GM21367 (cell line): Measurements from ENCODE around the gene ANGPTL7.
"Not testable (repeated sequence)": the region's sequence is repeated elsewhere in the genome, so short reads cannot be mapped to it uniquely, and the experiment has no call there.

Experiments used
- ATAC-seq: cut with Tn5 transposase; IDR thresholded peaks from one replicate; pipeline ENCODE4 v1.9.1; 2021; ENCODE audit not compliant: unreplicated experiment

ANGPTL7 gene, protein sequence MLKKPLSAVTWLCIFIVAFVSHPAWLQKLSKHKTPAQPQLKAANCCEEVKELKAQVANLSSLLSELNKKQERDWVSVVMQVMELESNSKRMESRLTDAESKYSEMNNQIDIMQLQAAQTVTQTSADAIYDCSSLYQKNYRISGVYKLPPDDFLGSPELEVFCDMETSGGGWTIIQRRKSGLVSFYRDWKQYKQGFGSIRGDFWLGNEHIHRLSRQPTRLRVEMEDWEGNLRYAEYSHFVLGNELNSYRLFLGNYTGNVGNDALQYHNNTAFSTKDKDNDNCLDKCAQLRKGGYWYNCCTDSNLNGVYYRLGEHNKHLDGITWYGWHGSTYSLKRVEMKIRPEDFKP

DNA sequence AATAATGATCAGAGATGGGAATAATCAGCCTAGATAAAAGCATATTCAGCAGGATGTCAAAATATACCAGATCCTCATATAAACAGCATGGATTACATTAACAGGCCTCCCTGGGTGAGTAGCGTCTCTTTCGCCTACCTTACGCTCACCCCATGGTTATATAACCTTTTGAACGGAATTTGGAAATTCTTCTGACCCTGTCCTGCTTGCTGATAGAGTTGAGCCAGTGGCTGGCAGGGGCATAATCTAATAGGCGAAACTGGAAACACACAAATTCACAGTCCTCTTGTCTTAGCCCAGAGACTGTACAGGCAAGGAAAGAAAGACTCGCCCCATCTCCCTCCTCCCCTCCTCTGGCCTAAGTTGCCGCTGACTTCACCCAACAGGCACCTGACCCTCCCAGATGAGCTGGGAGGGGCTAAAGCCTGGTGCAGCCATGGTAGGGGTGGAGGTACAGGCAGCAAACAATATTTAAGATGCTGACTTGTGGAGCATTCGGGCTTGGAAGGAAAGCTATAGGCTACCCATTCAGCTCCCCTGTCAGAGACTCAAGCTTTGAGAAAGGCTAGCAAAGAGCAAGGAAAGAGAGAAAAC lies at the start of gene ANGPTL7:
Gene ANGPTL7 (plus strand): TSS at position 498 of the 594 bp plus-strand sequence. CDS start 225 bp downstream, outside the sequence.
- no peak for ATAC-seq

DNA sequence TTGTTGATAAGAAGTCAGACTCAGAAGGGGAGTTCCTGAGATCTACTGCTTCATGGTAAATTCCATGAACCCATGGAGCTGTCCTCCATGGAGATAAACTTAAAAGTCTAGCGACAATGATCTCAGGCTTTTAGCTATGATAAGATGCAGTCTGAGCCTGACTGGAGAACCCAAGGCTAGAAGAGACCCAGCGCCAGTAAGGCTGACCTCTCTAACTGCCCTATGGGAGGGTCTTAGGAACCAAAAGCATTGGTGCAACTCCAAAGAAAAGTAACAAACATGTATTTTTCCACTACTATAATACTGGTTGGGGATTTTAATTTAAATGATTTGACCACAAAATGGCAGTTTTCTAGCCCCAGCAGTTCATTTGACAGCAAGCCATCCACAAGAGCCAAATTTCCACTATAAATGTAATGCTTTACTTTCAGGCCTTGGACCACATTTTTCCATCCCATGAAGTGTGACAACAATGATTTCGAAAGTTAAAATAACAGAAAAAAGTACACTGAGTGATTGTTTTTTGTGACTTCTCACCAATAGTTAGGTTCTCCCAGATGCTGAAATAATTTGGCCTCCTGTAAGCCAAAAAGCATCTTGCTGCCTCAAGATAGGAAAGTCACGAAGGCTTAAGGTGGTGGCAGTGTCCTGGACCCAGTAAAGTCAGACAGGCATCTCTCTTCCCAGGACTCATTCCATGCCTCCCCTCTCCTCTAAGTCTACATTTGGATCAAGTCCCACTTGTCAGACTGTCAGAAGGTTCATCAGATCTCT lies 46.4 kb upstream of the ANGPTL7 start:
- ATAC-seq = no peak

GRCh38 chr1:11143401-11143800 lies 45.8 kb upstream of the ANGPTL7 start:
- no peak for ATAC-seq

GRCh38 chr1:11143907-11144306 lies 45.2 kb upstream of the ANGPTL7 start:
- no peak for ATAC-seq

GRCh38 chr1:11144570-11145256 lies 44.4 kb upstream of the ANGPTL7 start:
- no peak for ATAC-seq

GRCh38 chr1:11145741-11146140 lies 43.4 kb upstream of the ANGPTL7 start:
- ATAC-seq = no peak

DNA sequence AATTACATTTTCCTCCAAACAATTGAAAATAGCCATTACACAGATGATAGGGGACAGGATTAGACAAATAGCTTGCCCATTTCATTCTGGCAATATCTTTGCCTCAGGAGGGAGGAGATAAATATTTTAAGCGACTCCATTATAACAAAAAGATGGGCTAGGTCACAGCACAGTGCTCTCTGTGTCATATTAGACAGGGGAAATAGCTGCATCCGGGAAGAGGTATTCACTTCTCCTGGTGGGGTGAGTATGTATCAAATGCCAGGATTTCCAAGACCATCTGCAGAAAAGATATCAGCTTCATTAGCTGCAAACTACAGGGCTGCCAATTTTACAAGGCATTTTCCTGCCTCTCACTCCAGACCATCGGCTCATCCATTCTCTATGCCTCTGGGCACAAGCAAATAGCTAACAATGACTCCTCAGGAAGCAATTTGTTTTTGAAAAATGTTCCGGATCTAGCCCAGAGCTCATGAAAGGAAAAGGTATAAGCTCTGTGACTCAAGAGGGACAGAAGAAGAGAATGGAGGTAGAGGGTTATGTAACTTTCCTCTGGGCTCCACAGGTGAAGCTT lies 41.9 kb upstream of the ANGPTL7 start:
- ATAC-seq = no peak

DNA sequence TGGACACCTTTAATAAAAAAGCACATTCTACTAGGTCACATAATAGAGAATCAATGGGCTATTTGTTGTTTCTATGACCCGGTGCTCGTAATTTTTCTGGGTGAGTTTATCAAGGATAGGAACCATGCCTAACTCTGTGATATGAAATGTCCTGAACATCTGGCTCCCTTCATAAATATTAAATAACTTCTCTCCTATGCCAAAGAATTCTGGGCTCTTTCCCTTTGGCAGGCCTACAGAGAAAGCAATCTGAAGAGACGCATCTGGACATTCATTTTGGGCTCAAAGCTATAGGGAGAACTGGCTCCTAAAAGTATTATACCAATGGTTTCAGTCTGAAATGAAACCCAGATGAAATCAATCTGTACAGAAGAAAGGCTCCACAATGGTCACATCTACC lies 38.8 kb upstream of the ANGPTL7 start:
- no peak for ATAC-seq

DNA sequence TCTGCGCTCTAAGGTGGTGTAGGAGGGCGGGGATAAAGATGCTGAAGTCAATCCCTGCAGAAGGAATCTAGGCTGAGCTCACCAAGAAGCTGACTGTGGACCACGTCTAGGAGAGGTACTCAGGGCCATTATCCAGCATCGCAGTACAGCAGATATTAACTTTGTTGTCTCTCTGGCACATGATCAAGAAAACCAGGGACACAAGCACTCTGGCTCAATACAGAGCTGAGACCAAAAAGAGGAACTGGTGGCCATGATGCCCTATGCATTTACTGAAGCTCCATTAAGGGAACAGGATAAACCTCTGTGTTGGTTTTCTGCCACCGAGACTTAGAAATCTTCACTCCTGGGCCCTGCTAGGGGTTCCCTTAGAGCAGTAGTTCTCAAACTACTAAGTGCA lies 38.0 kb upstream of the ANGPTL7 start:
- ATAC-seq = no peak

- ATAC-seq = no peak
Measured at GRCh38 chr1:11151826-11152612, 37.1 kb upstream of the ANGPTL7 start.

GRCh38 chr1:11152755-11153154 lies 36.4 kb upstream of the ANGPTL7 start:
- ATAC-seq = no peak

DNA sequence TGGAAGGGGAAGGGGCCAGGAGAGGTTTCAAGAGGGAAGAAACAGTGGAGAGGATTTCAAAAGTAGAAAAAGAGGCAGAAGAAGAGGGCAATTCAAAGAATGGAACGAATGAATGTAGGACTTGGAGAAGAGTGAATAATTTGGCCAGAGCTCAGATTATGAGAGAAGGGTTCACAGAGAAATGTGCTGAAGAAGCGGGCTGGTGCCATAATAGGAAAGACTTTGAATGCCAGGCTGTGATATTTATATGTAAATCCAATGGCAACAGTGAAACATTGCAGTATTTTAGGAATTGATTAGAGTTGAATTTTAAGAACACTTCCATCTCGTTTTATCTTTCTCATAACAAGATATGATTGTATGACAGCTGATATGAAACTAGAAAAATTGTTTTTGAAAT lies 36.0 kb upstream of the ANGPTL7 start:
- no peak for ATAC-seq

GRCh38 chr1:11156441-11156840 lies 32.7 kb upstream of the ANGPTL7 start:
- ATAC-seq = no peak

DNA sequence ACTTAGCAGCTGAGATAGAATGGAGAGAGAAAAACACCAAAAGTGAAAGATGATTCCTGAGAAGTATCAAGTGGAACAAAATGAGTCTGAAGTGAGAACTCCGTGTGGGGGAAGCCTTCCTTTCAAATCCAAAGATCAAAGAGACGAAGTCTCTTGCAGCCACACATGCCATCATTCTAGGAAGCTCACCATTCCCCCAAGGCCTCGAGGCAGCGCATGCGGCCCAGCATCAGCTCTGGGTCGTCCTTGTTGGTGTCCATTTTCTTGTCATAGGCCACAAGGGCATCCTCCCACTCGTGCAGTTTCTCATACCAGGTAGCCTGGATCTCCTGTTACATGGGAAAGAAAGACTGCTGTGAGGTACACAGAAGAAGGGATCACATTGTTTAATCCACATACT lies 32.2 kb upstream of the ANGPTL7 start:
- no peak for ATAC-seq

GRCh38 chr1:11157394-11157793 lies 31.8 kb upstream of the ANGPTL7 start:
- no peak for ATAC-seq

- no peak for ATAC-seq
Measured at GRCh38 chr1:11157867-11158266, 31.3 kb upstream of the ANGPTL7 start.

DNA sequence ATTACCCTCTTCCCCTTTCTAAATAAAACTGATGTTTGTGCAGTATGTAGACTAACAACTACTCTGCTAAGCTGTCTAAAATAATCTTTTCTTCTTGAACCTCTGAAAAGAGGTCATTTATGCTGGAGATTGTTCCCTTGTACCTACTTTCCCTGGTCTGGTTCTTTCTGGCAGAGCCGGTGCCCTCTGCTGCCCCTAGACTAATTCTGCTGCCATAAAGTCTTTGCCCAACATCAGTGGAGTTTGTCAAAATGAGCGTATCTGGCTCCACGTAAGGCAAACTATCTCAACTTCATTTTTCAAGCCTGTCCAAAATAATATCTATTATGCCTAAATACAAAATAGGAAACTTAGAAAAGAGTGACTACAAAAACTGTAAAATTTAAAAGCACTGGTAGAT lies 30.9 kb upstream of the ANGPTL7 start:
- ATAC-seq = no peak

DNA sequence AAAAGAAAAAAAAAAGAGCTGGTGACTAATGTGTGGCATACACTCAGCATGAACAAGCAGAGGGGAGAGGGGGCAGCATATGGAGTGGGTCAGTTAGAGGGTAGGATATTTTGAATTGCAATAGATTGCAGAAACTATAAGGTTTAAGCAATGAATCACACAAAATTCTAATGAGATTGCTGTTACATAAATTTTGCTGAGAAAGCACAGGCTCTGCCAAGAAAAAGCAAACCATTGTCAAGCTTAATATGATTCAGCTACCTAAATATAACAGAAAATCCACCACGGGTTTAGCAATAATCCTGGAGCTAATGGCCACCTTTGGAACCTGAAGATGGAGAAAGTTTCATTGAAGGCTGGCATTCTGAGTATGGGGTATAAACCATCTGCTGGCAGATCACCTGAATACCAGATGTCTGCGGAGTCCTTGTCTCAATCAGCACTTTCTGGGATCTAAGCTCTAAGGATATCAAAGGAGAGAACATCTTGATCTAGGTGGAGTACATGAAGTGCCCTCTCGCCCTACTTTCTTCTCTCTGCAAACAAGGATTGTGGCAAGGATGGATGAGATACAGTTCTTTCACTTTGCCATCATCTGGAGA lies 30.3 kb upstream of the ANGPTL7 start:
- no peak for ATAC-seq

GRCh38 chr1:11162752-11163151 lies 26.4 kb upstream of the ANGPTL7 start:
- not testable (repeated sequence) for ATAC-seq

GRCh38 chr1:11166744-11167143 lies 22.4 kb upstream of the ANGPTL7 start:
- not testable (repeated sequence) for ATAC-seq
